Spleen (tissue), 7 donors: ENCODE data around the gene MAP3K12.

Experiments
- CTCF ChIP-seq, 11 experiments: fragments of 200-600 bp in 7 of 11; fragments of 450-650 bp in 4 of 11; sonication (generic) in 4 of 11; IDR thresholded peaks in 8 of 11; conservative IDR thresholded peaks in 3 of 11; 1 replicate in 7 of 11; 2 replicates in 4 of 11; pipeline versions ENCODE4 v1.4.0 to v1.8.0; 2016 to 2021; ENCODE audit warnings: antibody characterized with exemption in 11 of 11, inconsistent platforms in 4 of 11, mild to moderate bottlenecking in 1 of 11
- POLR2A ChIP-seq, 3 donors: fragments of 450-650 bp; IDR thresholded peaks; one replicate each; pipeline ENCODE4 v1.5.1; 2017; ENCODE audit warnings: antibody characterized with exemption in 3 of 3, mild to moderate bottlenecking in 1 of 3
- donor health status: DM: no; HTN: no; CAD: no; lungs with moderate emphysema.
- donor health status: DM: no; HTN: no; CAD: no.
- donor health status: DM: no; HTN: no; CAD: no.

DNA sequence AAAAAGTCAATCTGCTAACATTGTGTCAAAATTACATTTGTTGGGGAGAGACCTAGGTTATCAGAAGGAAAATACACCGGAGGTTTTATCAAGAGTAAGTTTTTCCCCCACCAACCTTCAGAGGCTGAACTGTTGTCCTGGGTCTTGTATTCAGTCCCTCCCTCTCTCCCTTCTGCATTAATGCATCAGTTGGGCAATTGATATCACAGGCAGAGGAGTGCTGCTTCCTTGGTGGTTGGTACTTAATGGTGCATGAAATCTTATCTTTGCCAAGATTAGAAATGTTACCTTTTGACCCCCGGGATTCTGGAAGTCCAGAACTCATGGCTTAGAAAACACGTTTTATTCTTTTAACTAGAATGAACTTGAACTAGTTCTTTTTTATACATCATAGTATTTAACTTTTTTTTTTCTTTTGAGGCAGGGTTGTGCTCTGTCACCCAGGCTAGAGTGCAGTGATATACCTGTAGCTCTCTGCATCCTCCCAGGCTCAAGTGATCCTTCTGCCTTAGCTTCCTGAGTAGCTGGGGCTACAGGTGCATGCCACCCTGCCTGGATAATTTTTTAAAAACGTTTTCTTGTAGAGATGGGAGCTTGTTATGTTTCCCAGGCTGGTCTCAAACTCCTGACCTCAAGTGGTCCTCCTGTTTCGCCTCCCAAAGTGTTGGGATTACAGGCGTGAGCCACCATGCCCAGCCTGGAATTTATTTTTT lies 42.4 kb downstream of the MAP3K12 start:
- no peak for TF ChIP-seq CTCF (IDR thresholded peaks at IDR 0.05 in 8 of 11, conservative IDR thresholded peaks at IDR 0.05 in 3 of 11)
- no peak for TF ChIP-seq POLR2A (IDR thresholded peaks at IDR 0.05)
